H1 (cell line): ENCODE data around the gene C2CD4D. TPM values are rescaled to one million over a fixed set of nuclear protein-coding genes. Genes with fewer than 3 reads are reported as not detected.

Experiments
- CTCF ChIA-PET: fragments of 300-600 bp; sonication (Branson Sonifier 250); formaldehyde crosslinking; loops from one replicate; lab custom pipeline; 2021; ENCODE audit not compliant: partially characterized antibody; lab: Charles Lee
- POLR2A ChIA-PET: fragments of 300-600 bp; sonication (Branson Sonifier 250); formaldehyde crosslinking; loops from one replicate; lab custom pipeline; 2021; ENCODE audit warnings: inconsistent platforms; ENCODE audit not compliant: partially characterized antibody; lab: Charles Lee
- DNase-seq, 2 experiments: peaks; one replicate each; pipeline versions ENCODE4 v3.0.0 to v3.0.0-alpha.2; 2010 to 2022; ENCODE audit warnings: low spot score in 2 of 2, low read depth in 1 of 2, mixed read lengths in 1 of 2
- FAIRE-seq: peaks from 2 replicates; lab custom pipeline; 2011; peaks lifted over from hg19 to GRCh38; lab: Jason Lieb, UNC
- H2AFZ ChIP-seq: 2 replicates; pipeline ENCODE4 v1.8.1; 2012; ENCODE audit warnings: low read length, inconsistent platforms
- H2AK5ac ChIP-seq: 2 replicates; pipeline ENCODE4 v1.6.1; 2013; ENCODE audit warnings: low read depth, low read length
- H2BK120ac ChIP-seq: replicated peaks from 2 replicates; pipeline ENCODE3; 2013; ENCODE audit warnings: low read depth, low read length, inconsistent platforms
- H2BK12ac ChIP-seq: 2 replicates; pipeline ENCODE4 v1.6.1; 2013; ENCODE audit warnings: low read depth, low read length
- H2BK15ac ChIP-seq: 2 replicates; pipeline ENCODE4 v1.6.1; 2013; ENCODE audit warnings: low read length
- H2BK20ac ChIP-seq: 2 replicates; pipeline ENCODE4 v1.6.1; 2013; ENCODE audit warnings: low read length
- H2BK5ac ChIP-seq: 2 replicates; pipeline ENCODE4 v1.6.1; 2013; ENCODE audit warnings: low read depth, low read length
- H3K14ac ChIP-seq: 2 replicates; pipeline ENCODE4 v1.6.1; 2013; ENCODE audit warnings: inconsistent platforms; ENCODE audit not compliant: insufficient read length
- H3K18ac ChIP-seq: 2 replicates; pipeline ENCODE4 v1.6.1; 2013; ENCODE audit warnings: low read length; ENCODE audit errors: extremely low read depth
- H3K23ac ChIP-seq: 2 replicates; pipeline ENCODE4 v1.6.1; 2013; ENCODE audit warnings: inconsistent platforms; ENCODE audit not compliant: insufficient read length
- H3K23me2 ChIP-seq: 2 replicates; pipeline ENCODE4 v1.6.1; 2013; ENCODE audit warnings: low read depth, low read length
- H3K27ac ChIP-seq: 2 replicates; pipeline ENCODE4 v1.6.1; 2011; ENCODE audit warnings: low read depth, low read length, inconsistent platforms
- H3K27me3 ChIP-seq, 4 experiments: replicated peaks in 1 of 4; 1 replicate in 1 of 4; 2 replicates in 3 of 4; pipeline versions ENCODE4 v1.6.1 to v1.8.1; 2011 to 2013; ENCODE audit warnings: low read length in 3 of 4, mild to moderate bottlenecking in 3 of 4, inconsistent platforms in 2 of 4, mixed read lengths in 2 of 4, moderate library complexity in 1 of 4; ENCODE audit not compliant: control insufficient read depth in 3 of 4, insufficient read depth in 3 of 4; ENCODE audit errors: extremely low read depth in 1 of 4
- H3K36me3 ChIP-seq, 4 experiments: 2 replicates each; pipeline versions ENCODE4 v1.6.1 to v1.8.1; 2011 to 2013; ENCODE audit warnings: mild to moderate bottlenecking in 4 of 4, low read length in 3 of 4, moderate library complexity in 2 of 4, control low read depth in 1 of 4, inconsistent platforms in 1 of 4; ENCODE audit not compliant: insufficient read depth in 4 of 4, control insufficient read depth in 2 of 4
- H3K4ac ChIP-seq: replicated peaks from 2 replicates; pipeline ENCODE3; 2013; ENCODE audit warnings: low read length, low read depth, mixed read lengths, inconsistent platforms; ENCODE audit not compliant: insufficient read length
- H3K4me1 ChIP-seq, 4 experiments: replicated peaks in 1 of 4; 1 replicate in 1 of 4; 2 replicates in 3 of 4; pipeline versions ENCODE4 v1.6.1 to v1.8.1; 2011 to 2013; ENCODE audit warnings: low read length in 3 of 4, inconsistent platforms in 2 of 4, mixed read lengths in 1 of 4; ENCODE audit not compliant: insufficient read depth in 4 of 4, control insufficient read depth in 3 of 4
- H3K4me2 ChIP-seq, 2 experiments: 2 replicates each; pipeline versions ENCODE4 v1.6.1 to v1.8.1; 2011 to 2013; ENCODE audit warnings: low read depth in 2 of 2, low read length in 2 of 2, control low read depth in 1 of 2, inconsistent platforms in 1 of 2, mild to moderate bottlenecking in 1 of 2; ENCODE audit not compliant: insufficient read depth in 1 of 2
- H3K4me3 ChIP-seq, 4 experiments: fragments of 200-600, 300-600 bp in 1 of 4; sonication (generic), shearing (Covaris generic), sonication (Bioruptor Twin) in 1 of 4; 2 replicates each; pipeline versions ENCODE4 v1.5.1 to v1.8.1; 2011 to 2016; ENCODE audit warnings: low read length in 4 of 4, low read depth in 3 of 4, control low read depth in 2 of 4, inconsistent platforms in 2 of 4, mild to moderate bottlenecking in 2 of 4, mixed read lengths in 1 of 4, moderate library complexity in 1 of 4; ENCODE audit not compliant: insufficient read depth in 2 of 4; ENCODE audit errors: extremely low read depth in 1 of 4
- H3K56ac ChIP-seq: replicated peaks from 2 replicates; pipeline ENCODE3; 2013; ENCODE audit warnings: low read depth, mild to moderate bottlenecking, mixed read lengths, low read length, inconsistent platforms; ENCODE audit not compliant: insufficient read length
- H3K79me1 ChIP-seq: 2 replicates; pipeline ENCODE4 v1.6.1; 2013; ENCODE audit warnings: low read depth, low read length, control low read depth
- H3K79me2 ChIP-seq, 2 experiments: 2 replicates each; pipeline versions ENCODE4 v1.6.1 to v1.8.1; 2012 to 2013; ENCODE audit warnings: low read length in 2 of 2, mild to moderate bottlenecking in 2 of 2, inconsistent platforms in 1 of 2; ENCODE audit not compliant: insufficient read depth in 2 of 2, control insufficient read depth in 1 of 2
- H3K9ac ChIP-seq, 4 experiments: replicated peaks in 1 of 4; 1 replicate in 1 of 4; 2 replicates in 3 of 4; pipeline versions ENCODE4 v1.6.1 to v1.8.1; 2011 to 2013; ENCODE audit warnings: low read depth in 3 of 4, low read length in 3 of 4, control low read depth in 2 of 4, mild to moderate bottlenecking in 2 of 4, moderate library complexity in 2 of 4, inconsistent platforms in 1 of 4; ENCODE audit errors: extremely low read depth in 1 of 4
- H3K9me3 ChIP-seq, 2 experiments: 2 replicates each; pipeline versions ENCODE4 v1.6.1 to v1.8.1; 2012 to 2013; ENCODE audit warnings: mild to moderate bottlenecking in 2 of 2, moderate library complexity in 2 of 2, control low read depth in 1 of 2, inconsistent platforms in 1 of 2, low read depth in 1 of 2, low read length in 1 of 2, mixed read lengths in 1 of 2; ENCODE audit not compliant: insufficient read depth in 2 of 2
- H4K20me1 ChIP-seq, 2 experiments: replicated peaks in 1 of 2; 2 replicates each; pipeline versions ENCODE3 to v1.8.1; 2011 to 2013; ENCODE audit warnings: inconsistent platforms in 2 of 2, low read length in 2 of 2, mild to moderate bottlenecking in 1 of 2; ENCODE audit not compliant: insufficient read depth in 2 of 2, control insufficient read depth in 1 of 2
- H4K5ac ChIP-seq: 2 replicates; pipeline ENCODE4 v1.6.1; 2013; ENCODE audit warnings: low read length, low read depth, mixed read lengths, inconsistent platforms; ENCODE audit not compliant: insufficient read length
- H4K8ac ChIP-seq: 2 replicates; pipeline ENCODE4 v1.8.0; 2013; ENCODE audit warnings: mild to moderate bottlenecking, moderate library complexity, low read length, inconsistent platforms; ENCODE audit not compliant: insufficient read depth; ENCODE audit errors: extremely low read depth
- H4K91ac ChIP-seq: replicated peaks from 2 replicates; pipeline ENCODE3; 2013; ENCODE audit warnings: low read length, mixed read lengths, inconsistent platforms; ENCODE audit not compliant: insufficient read length
- WGBS, 2 experiments: shearing (Covaris generic) in 1 of 2; methylation state at CpG; one replicate each; pipeline versions ENCODE4 v1.1.6 to v1.1.7; 2013 to 2015; ENCODE audit warnings: low lambda C conversion rate in 2 of 2, mixed read lengths in 2 of 2, inconsistent platforms in 1 of 2, low coverage in 1 of 2, missing lambda C conversion rate in 1 of 2; ENCODE audit not compliant: insufficient replicate concordance in 2 of 2, insufficient coverage in 1 of 2, insufficient read length in 1 of 2; ENCODE audit errors: extremely low coverage in 1 of 2, missing lambda C conversion rate in 1 of 2; 5-methylcytosine and 5-hydroxymethylcytosine counted together
- polyA plus RNA-seq, 7 experiments: library from polyadenylated mRNA; depleted of rRNA in 3 of 7; stranded (reverse) in 5 of 7; unstranded in 2 of 7; fragments of >200 nt in 5 of 7; fragments of 200-250 nt in 2 of 7; gene quantifications; 1 replicate in 5 of 7; 2 replicates in 1 of 7; 4 replicates in 1 of 7; pipeline versions ENCODE4 v1.2.1 to v1.2.3, GENCODE V29; 2011 to 2013; ENCODE audit warnings: missing spikeins in 2 of 7, mixed read lengths in 2 of 7
- total RNA-seq: library from RNA; stranded (reverse); fragmentation: NEBNext Ultra II Directional; extraction: Animal tissue kit (Norgen Biotek cat#: 25700); gene quantifications from 2 replicates; pipeline ENCODE4 v1.2.1, GENCODE V29; 2021

C2CD4D gene
- total and polyA plus RNA-seq, 2 of the 8 experiments (the other 6 are each of a cell fraction or from before 2014, with no cell fraction given) = 0.41 to 0.71 TPM

DNA sequence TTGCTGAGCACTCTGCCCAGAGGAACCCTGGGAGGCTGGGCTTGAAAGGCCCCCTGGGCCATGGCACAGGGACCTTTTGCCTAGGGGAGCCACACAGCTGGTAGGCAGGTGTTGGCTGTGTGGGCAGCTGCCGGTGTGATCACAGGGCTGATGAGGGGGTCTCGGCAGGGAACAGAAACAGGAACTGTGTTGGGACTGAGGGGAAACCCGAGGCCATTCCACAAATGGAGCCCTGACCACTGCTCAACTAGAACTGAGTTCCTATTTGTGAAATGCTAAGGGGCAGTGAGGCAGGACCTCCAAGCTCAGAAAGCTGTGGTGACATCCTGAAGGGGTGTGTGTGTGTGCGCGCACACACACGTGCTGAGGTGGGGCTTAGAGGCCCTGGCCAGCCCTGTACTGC, 20.3 kb upstream of the C2CD4D start:
- H2BK15ac ChIP-seq = peak overlapping the region; percentile 72; the same call in 1 of the 2 replicates
- H2AFZ ChIP-seq = no peak overlapping the region
- no peak overlapping the region for H2AK5ac ChIP-seq
- no peak overlapping the region for H4K8ac ChIP-seq
- WGBS, 2 experiments = 85% methylated on average over 6 of the region's 6 CpGs; no CpG with 5 or more reads in 1 of the 2 experiments
- H4K5ac ChIP-seq = no peak overlapping the region
- no peak overlapping the region for H2BK120ac ChIP-seq
- no peak overlapping the region for H3K14ac ChIP-seq
- peak overlapping the region; percentile 28 to 39; a peak in 1 of 4 replicates for H3K4me2 ChIP-seq
- H3K9me3 ChIP-seq = no peaks in the 10 kb centered on the region
- no peak overlapping the region for H3K9ac ChIP-seq
- ChIA-PET POLR2A (interaction anchor here (0.8 to 0.9 kb wide), 2 partner anchors 11 to 21 kb away, joined by 3 to 4 read pairs; no protein-coding TSS in a partner anchor), CTCF (interaction anchor here (0.9 to 1.8 kb wide), 8 partner anchors 10 to 186 kb away, joined by 3 to 5 read pairs (median 3); no protein-coding TSS in a partner anchor)
- H3K79me2 ChIP-seq = no peaks in the 10 kb centered on the region
- H2BK20ac ChIP-seq = no peak overlapping the region; the same call in 1 of the 2 replicates
- H3K4ac ChIP-seq = no peak overlapping the region
- peaks cover 4 to 8% of the 10 kb centered on the region in 2 experiments for H4K20me1 ChIP-seq
- H3K4me3 ChIP-seq = no peak overlapping the region
- H3K79me1 ChIP-seq = no peaks in the 10 kb centered on the region
- DNase-seq (no peak), FAIRE-seq (no peak)
- H4K91ac ChIP-seq = no peak overlapping the region
- no peak overlapping the region for H3K27ac ChIP-seq
- H2BK12ac ChIP-seq = no peak overlapping the region
- no peaks in the 10 kb centered on the region for H3K36me3 ChIP-seq
- no peak overlapping the region for H3K56ac ChIP-seq
- peaks cover 22 to 61% (median 53%) of the 10 kb centered on the region in 4 experiments for H3K27me3 ChIP-seq
- H3K23ac ChIP-seq = no peak overlapping the region
- H3K23me2 ChIP-seq = peaks cover 2% of the 10 kb centered on the region; the same call in 1 of the 2 replicates
- peaks cover 8 to 16% (median 12%) of the 10 kb centered on the region in 4 experiments for H3K4me1 ChIP-seq
- no peak overlapping the region for H3K18ac ChIP-seq
- H2BK5ac ChIP-seq = no peak overlapping the region
